ENCODE measurements around the gene SNAI3. TPM values are rescaled to one million over a fixed set of nuclear protein-coding genes. Genes with fewer than 3 reads are reported as not detected.

The SNAI3 gene
- total RNA-seq, 2 donors from 2014 or later: 0.25 to 0.40 TPM

DNA sequence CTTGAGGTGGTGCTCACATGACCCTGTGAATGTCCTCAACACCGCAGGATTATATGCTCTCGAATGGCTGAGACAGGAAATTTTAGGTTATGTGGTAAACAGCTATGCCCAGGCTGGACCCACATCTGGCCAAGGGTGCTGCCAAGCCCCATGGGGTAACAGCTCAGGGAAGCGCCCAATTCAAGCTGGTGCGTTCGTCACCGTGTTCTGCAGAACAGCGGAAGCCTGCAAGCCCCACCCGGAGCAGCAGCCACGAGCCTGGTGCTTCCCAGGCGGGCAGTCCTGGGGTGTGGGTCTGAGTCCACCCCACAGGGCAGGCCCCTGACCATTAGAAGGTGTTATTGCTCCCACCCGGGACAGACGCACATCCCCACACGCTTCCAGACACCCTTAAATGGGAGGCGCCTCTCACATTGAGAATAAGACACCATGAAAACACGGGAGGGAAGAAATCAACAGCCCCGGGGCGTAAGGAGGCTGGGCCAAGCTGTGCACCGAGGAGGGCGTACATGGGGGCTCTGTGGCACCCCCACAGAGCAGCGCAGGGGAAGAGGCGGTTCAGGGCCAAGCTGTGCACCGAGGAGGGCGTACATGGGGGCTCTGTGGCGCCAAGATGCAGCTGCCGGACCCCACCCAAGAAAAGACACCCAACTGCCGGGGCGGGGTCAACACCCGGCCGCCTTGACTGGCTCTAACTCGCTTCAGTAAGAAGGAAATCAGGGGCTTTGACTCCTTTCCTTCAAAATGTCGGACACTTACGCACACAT lies 32.5 kb downstream of the SNAI3 start:
- Histone ChIP-seq H3K9me3 (no peaks in the 10 kb centered on the region), H3K27me3 (no peaks in the 10 kb centered on the region), H3K27ac (no peak overlapping the region), H3K4me1 (peaks cover 8% of the 10 kb centered on the region), H3K36me3 (no peaks in the 10 kb centered on the region), H3K9ac (ENCODE audit: low read depth in 2 of 2, low read length in 2 of 2) (no peak overlapping the region), H3K4me3 (no peak overlapping the region)
- TF ChIP-seq, protein P1, sequence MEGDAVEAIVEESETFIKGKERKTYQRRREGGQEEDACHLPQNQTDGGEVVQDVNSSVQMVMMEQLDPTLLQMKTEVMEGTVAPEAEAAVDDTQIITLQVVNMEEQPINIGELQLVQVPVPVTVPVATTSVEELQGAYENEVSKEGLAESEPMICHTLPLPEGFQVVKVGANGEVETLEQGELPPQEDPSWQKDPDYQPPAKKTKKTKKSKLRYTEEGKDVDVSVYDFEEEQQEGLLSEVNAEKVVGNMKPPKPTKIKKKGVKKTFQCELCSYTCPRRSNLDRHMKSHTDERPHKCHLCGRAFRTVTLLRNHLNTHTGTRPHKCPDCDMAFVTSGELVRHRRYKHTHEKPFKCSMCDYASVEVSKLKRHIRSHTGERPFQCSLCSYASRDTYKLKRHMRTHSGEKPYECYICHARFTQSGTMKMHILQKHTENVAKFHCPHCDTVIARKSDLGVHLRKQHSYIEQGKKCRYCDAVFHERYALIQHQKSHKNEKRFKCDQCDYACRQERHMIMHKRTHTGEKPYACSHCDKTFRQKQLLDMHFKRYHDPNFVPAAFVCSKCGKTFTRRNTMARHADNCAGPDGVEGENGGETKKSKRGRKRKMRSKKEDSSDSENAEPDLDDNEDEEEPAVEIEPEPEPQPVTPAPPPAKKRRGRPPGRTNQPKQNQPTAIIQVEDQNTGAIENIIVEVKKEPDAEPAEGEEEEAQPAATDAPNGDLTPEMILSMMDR (IDR thresholded peaks at IDR 0.05): no peak
- DNase-seq: no peak
- intact Hi-C loops (cut with DNase I): no loop called here

DNA sequence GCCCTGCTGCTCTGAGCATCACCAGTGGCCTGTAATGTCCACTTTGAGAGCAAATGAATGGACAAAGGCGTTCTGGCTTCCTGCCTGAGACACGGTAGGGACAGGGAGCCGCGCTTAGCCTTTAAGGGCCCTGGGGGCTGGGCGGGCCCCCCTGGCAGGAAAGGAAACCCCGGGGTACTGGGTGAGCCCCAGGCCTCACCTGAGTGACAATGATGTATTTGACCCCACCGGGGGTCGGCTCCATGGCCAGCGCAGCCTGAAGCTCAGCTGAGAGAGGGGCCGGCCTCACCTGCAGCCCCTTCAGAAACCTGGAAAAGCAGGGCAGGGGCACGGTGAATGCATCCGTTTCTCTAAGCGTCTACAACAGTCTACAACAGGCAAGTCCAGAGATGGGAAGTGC lies 33.2 kb downstream of the SNAI3 start:
- H3K9me3 ChIP-seq: no peaks in the 10 kb centered on the region
- H3K36me3 ChIP-seq: no peaks in the 10 kb centered on the region
- peaks cover 8% of the 10 kb centered on the region for H3K4me1 ChIP-seq
- no peak overlapping the region for H3K4me3 ChIP-seq
- H3K27me3 ChIP-seq: no peaks in the 10 kb centered on the region
- H3K27ac ChIP-seq: no peak overlapping the region
- intact Hi-C loops (cut with DNase I): no loop called here
- no peak overlapping the region for H3K9ac ChIP-seq (ENCODE audit: low read depth in 2 of 2, low read length in 2 of 2)
- TF ChIP-seq, protein P1 (IDR thresholded peaks at IDR 0.05): no peak
- DNase-seq: no peak

DNA sequence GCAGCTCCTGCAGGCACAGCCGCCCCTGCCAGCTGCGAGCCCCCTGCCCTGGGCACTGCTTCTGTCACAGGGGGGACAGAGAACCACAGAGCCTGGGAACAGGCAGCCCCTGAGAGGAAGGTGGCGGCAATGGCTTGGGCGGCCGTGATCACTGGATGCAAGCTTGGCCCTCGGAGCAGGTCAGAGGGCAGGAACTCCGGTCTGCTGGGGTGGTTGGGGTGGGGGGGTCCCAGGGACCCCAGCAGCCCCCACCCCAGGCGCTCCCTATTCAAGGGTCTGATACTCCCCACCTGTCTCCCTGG lies 33.6 kb downstream of the SNAI3 start:
- no peak overlapping the region for H3K9ac ChIP-seq (ENCODE audit: low read depth in 2 of 2, low read length in 2 of 2)
- H3K4me1 ChIP-seq: peaks cover 8% of the 10 kb centered on the region
- no peak for DNase-seq
- no peak overlapping the region for H3K27ac ChIP-seq
- no peaks in the 10 kb centered on the region for H3K36me3 ChIP-seq
- TF ChIP-seq, protein P1 (IDR thresholded peaks at IDR 0.05): no peak
- H3K9me3 ChIP-seq: no peaks in the 10 kb centered on the region
- H3K27me3 ChIP-seq: no peaks in the 10 kb centered on the region
- H3K4me3 ChIP-seq: no peak overlapping the region
- intact Hi-C loops (cut with DNase I): no loop called here

DNA sequence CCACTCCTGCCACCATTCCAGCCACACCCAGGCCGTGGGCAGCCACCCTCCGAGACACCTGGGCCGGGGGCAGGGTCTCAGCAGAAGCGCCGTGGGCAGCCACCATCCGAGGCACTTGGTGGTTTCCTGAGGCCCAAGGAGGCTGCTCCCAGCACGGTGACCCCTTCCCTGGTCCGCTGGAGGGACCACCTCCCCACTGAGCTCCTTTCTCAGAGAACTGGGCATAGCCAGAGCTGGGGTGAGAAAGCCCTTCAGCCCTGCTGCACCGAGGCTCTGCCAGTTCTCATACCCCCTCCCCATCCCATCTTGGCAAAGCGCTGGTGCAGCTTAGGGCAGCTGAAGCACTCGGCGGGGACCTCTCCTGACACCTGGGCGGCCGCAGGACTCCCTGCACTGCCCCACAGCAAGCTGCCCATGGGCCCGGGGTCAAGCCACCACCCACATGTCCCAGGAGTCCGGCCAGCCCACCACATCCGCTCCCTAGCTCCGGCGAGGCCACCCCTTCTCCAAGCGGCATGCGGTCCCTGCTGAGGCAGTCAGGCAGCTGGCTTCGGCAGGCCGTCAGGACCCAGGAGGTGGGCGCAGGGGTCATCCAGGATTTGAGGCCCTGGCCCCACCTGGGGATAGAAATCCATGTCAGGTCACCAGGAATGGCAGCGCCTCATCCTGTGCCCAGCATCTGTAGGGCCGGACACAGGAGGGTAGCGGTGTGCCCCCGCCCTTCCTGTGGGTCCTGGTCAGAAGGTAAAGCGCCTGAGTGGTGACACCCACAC lies 34.1 kb downstream of the SNAI3 start:
- Histone ChIP-seq H3K9ac (ENCODE audit: low read depth in 2 of 2, low read length in 2 of 2) (peak overlapping the region in 1 of 2 donors; percentile 58), H3K27me3 (no peaks in the 10 kb centered on the region), H3K27ac (peak overlapping the region; percentile 88), H3K9me3 (no peaks in the 10 kb centered on the region), H3K4me1 (peaks cover 8% of the 10 kb centered on the region), H3K4me3 (no peak overlapping the region), H3K36me3 (no peaks in the 10 kb centered on the region)
- TF ChIP-seq, protein P1 (IDR thresholded peaks at IDR 0.05): no peak
- intact Hi-C loops (cut with DNase I): no loop called here
- DNase-seq: no peak

DNA sequence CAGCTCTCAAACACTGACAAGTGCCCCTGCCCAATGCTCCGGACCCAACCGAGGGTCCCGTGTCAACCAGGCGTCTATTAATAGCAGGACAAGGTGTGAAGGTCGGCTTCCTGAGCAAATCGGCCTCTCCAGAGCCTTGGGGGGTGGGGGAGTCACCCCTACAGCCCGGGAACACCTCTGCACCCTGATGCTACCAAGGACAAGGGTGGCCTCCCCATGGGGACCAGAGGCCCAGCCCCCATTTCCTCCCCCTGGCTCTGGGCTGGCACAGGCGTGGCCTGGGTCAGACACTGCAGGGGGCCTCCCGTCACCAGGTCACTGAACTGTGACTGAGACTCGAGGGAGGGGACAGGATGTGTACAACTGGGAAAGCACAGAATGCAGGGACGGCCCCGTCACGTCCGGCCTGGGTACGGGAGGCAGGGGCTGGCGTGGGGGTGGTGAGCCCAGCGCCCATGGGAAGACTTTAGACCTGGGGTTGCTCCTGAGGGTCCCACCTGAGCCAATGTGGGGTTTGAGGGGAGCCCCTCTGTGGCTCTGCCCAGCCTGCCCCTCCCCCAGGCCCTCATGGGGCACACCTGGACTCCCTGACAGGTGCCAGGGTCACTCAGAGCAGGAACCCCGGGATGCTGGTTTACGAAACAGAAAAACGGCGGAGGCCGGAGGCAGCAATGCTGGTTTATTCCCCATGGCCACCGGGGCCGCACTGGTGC lies 34.9 kb downstream of the SNAI3 start:
- Histone ChIP-seq H3K9me3 (no peaks in the 10 kb centered on the region), H3K9ac (ENCODE audit: low read depth in 2 of 2, low read length in 2 of 2) (peak overlapping the region; percentile 58 to 96), H3K27me3 (no peaks in the 10 kb centered on the region), H3K4me3 (peak overlapping the region; percentile 86), H3K27ac (peak overlapping the region; percentile 88), H3K36me3 (no peaks in the 10 kb centered on the region), H3K4me1 (peaks cover 8% of the 10 kb centered on the region)
- peak; percentile 70 for DNase-seq
- TF ChIP-seq, protein P1 (IDR thresholded peaks at IDR 0.05): no peak
- intact Hi-C loops (cut with DNase I): no loop called here

All from colonic mucosa (tissue), 4 donors.